Mesenchymal stem cell (in vitro differentiated cells and primary cell): ENCODE results near the gene ENO1.
"Not testable (repeated sequence)": the region's sequence is repeated elsewhere in the genome, so short reads cannot be mapped to it uniquely, and the experiment has no call there.

Experiments used
- DNase-seq: peaks from one replicate; pipeline ENCODE4 v3.0.0-alpha.2; 2013
- H2AFZ ChIP-seq: one replicate; pipeline ENCODE4 v1.6.1; 2013; ENCODE audit warnings: low read depth, mild to moderate bottlenecking, control low read depth, inconsistent platforms, low read length, moderate library complexity
- H2AK5ac ChIP-seq: 2 replicates; pipeline ENCODE4 v1.6.1; 2013; ENCODE audit warnings: low read length, moderate library complexity, mild to moderate bottlenecking, inconsistent platforms; ENCODE audit not compliant: severe bottlenecking
- H2BK120ac ChIP-seq: one replicate; pipeline ENCODE4 v1.6.1; 2013; ENCODE audit warnings: low read depth, mild to moderate bottlenecking, inconsistent platforms, low read length, moderate library complexity
- H2BK12ac ChIP-seq, 2 experiments: one replicate each; pipeline ENCODE4 v1.6.1; 2013; ENCODE audit warnings: inconsistent platforms in 2 of 2, low read length in 2 of 2, mild to moderate bottlenecking in 2 of 2, moderate library complexity in 2 of 2, control low read depth in 1 of 2
- H2BK15ac ChIP-seq: one replicate; pipeline ENCODE4 v1.6.1; 2013; ENCODE audit warnings: mild to moderate bottlenecking, low read depth, inconsistent platforms; ENCODE audit not compliant: poor library complexity, severe bottlenecking
- H2BK5ac ChIP-seq: 2 replicates; pipeline ENCODE4 v1.6.1; 2013; ENCODE audit warnings: low read depth, mild to moderate bottlenecking, low read length, control low read depth, inconsistent platforms; ENCODE audit not compliant: poor library complexity, severe bottlenecking
- H3K14ac ChIP-seq, 2 experiments: one replicate each; pipeline ENCODE4 v1.6.1; 2013; ENCODE audit warnings: inconsistent platforms in 2 of 2, low read length in 2 of 2, control low read depth in 1 of 2, mild to moderate bottlenecking in 1 of 2, moderate library complexity in 1 of 2
- H3K18ac ChIP-seq, 2 experiments: one replicate each; pipeline ENCODE4 v1.6.1; 2013; ENCODE audit warnings: inconsistent platforms in 2 of 2, low read length in 2 of 2, control low read depth in 1 of 2, low read depth in 1 of 2, mild to moderate bottlenecking in 1 of 2
- H3K23ac ChIP-seq, 2 experiments: one replicate each; pipeline ENCODE4 v1.6.1; 2013; ENCODE audit warnings: inconsistent platforms in 2 of 2, low read length in 2 of 2, mild to moderate bottlenecking in 2 of 2, moderate library complexity in 2 of 2, control low read depth in 1 of 2
- H3K27ac ChIP-seq: 2 replicates; pipeline ENCODE4 v1.5.1; 2013; ENCODE audit warnings: mild to moderate bottlenecking, moderate library complexity, low read length, control low read depth, inconsistent platforms; ENCODE audit not compliant: poor library complexity, severe bottlenecking
- H3K27me3 ChIP-seq, 2 experiments: 2 replicates each; pipeline versions ENCODE4 v1.6.1 to v1.7.0; 2013; ENCODE audit warnings: low read length in 2 of 2, mild to moderate bottlenecking in 2 of 2, moderate library complexity in 2 of 2, control low read depth in 1 of 2, inconsistent platforms in 1 of 2; ENCODE audit not compliant: control insufficient read depth in 1 of 2, insufficient read depth in 1 of 2
- H3K36me3 ChIP-seq, 2 experiments: 2 replicates each; pipeline versions ENCODE4 v1.6.1 to v1.7.0; 2013; ENCODE audit warnings: low read length in 2 of 2, control low read depth in 1 of 2, inconsistent platforms in 1 of 2, low read depth in 1 of 2, mild to moderate bottlenecking in 1 of 2; ENCODE audit not compliant: insufficient read depth in 2 of 2, control insufficient read depth in 1 of 2
- H3K4ac ChIP-seq, 2 experiments: one replicate each; pipeline ENCODE4 v1.6.1; 2013; ENCODE audit warnings: inconsistent platforms in 2 of 2, low read length in 2 of 2, mild to moderate bottlenecking in 2 of 2, moderate library complexity in 2 of 2, control low read depth in 1 of 2, low read depth in 1 of 2
- H3K4me1 ChIP-seq: 2 replicates; pipeline ENCODE4 v1.6.1; 2013; ENCODE audit warnings: low read depth, low read length, control low read depth; ENCODE audit not compliant: control insufficient read depth, insufficient read depth
- H3K4me2 ChIP-seq: 2 replicates; pipeline ENCODE4 v1.6.1; 2013; ENCODE audit warnings: low read length, mild to moderate bottlenecking, inconsistent platforms; ENCODE audit not compliant: poor library complexity, severe bottlenecking
- H3K4me3 ChIP-seq, 2 experiments: 2 replicates each; pipeline versions ENCODE4 v1.5.1 to v1.7.0; 2013; ENCODE audit warnings: low read length in 2 of 2, mild to moderate bottlenecking in 2 of 2, control low read depth in 1 of 2, low read depth in 1 of 2; ENCODE audit not compliant: insufficient read depth in 1 of 2
- H3K79me1 ChIP-seq: replicated peaks from 2 replicates; pipeline ENCODE4 v1.6.1; 2013; ENCODE audit warnings: mild to moderate bottlenecking, control low read depth, low read length, inconsistent platforms; ENCODE audit not compliant: poor library complexity, severe bottlenecking
- H3K9ac ChIP-seq: 2 replicates; pipeline ENCODE4 v1.7.0; 2013; ENCODE audit warnings: mild to moderate bottlenecking, low read length, moderate library complexity
- H3K9me3 ChIP-seq: 2 replicates; pipeline ENCODE4 v1.7.0; 2013; ENCODE audit warnings: mild to moderate bottlenecking, low read length; ENCODE audit not compliant: control insufficient read depth
- H4K8ac ChIP-seq: one replicate; pipeline ENCODE4 v1.6.1; 2013; ENCODE audit warnings: inconsistent platforms, mild to moderate bottlenecking, low read length, moderate library complexity
- H4K91ac ChIP-seq: one replicate; pipeline ENCODE4 v1.6.1; 2013; ENCODE audit warnings: mild to moderate bottlenecking, low read length, inconsistent platforms
- WGBS: methylation state at CpG from one replicate; pipeline ENCODE4 v1.1.7; 2013; ENCODE audit warnings: mixed read lengths; 5-methylcytosine and 5-hydroxymethylcytosine counted together

The ENO1 gene

DNA sequence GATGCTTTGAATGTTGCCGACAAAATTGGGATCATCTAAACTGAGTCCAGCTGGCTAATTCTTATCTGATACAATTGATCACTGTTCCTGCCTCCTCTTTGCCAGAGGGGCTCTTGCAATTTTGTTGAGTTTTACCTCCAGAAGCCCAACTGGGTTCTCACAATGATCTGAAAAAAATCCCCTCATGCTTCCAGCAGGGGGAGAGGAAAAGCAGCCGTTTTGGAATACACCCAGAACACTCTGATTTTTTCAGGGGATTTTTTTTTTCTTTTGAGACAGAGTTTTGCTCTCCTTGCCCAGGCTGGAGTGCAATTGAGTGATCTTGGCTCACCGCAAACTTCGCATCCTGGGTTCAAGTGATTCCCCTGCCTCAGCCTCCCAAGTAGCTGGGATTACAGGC, 47.1 kb downstream of the ENO1 start:
- Histone ChIP-seq H4K91ac (no peak overlapping the region), H3K4ac (no peak overlapping the region), H2BK12ac (no peak overlapping the region), H2BK120ac (no peak overlapping the region), H3K79me1 (no peaks in the 10 kb centered on the region), H3K4me1 (no peaks in the 10 kb centered on the region), H3K27ac (no peak overlapping the region), H3K23ac (no peak overlapping the region), H3K18ac (no peak overlapping the region), H2AK5ac (no peak overlapping the region), H3K4me3 (no peak overlapping the region), H2BK15ac (no peak overlapping the region), H3K4me2 (no peak overlapping the region), H3K27me3 (no peaks in the 10 kb centered on the region), H4K8ac (no peak overlapping the region), H3K9ac (no peak overlapping the region), H3K14ac (no peak overlapping the region), H3K9me3 (no peaks in the 10 kb centered on the region), H2AFZ (no peak overlapping the region), H2BK5ac (no peak overlapping the region), H3K36me3 (no peaks in the 10 kb centered on the region)
- DNase-seq, result peak; percentile 40
- 82% methylated on average over 4 of the region's 4 CpGs for WGBS

DNA sequence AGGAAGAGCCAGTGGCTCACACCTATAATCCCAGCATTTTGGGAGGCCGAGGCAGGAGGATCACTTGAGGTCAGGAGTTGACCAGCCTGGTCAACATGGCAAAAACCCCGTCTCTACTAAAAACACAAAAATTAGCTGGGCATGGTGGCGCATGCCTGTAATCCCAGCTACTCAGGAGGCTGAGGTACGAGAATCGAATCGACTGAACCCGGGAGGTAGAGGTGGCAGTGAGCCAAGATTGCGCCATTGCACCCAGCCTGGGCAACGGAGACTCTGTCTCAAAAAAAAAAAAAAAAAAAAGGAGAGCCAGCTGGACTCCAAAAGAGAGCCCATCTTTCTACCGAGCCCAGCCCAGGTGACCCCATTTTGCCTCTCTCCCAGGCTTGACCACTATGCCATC, 47.8 kb downstream of the ENO1 start:
- not testable (repeated sequence) for H2AK5ac ChIP-seq, H3K4me1 ChIP-seq, H2BK15ac ChIP-seq, H3K79me1 ChIP-seq, H3K4me2 ChIP-seq, H3K4me3 ChIP-seq, H3K36me3 ChIP-seq, H3K9ac ChIP-seq, H2BK120ac ChIP-seq, H2BK12ac ChIP-seq, H2AFZ ChIP-seq, DNase-seq, H4K8ac ChIP-seq, H3K18ac ChIP-seq, H2BK5ac ChIP-seq, H3K4ac ChIP-seq, H3K27ac ChIP-seq, H3K23ac ChIP-seq, H3K14ac ChIP-seq, H3K27me3 ChIP-seq, H3K9me3 ChIP-seq, H4K91ac ChIP-seq
- 92% methylated on average over 10 of the region's 10 CpGs for WGBS

DNA sequence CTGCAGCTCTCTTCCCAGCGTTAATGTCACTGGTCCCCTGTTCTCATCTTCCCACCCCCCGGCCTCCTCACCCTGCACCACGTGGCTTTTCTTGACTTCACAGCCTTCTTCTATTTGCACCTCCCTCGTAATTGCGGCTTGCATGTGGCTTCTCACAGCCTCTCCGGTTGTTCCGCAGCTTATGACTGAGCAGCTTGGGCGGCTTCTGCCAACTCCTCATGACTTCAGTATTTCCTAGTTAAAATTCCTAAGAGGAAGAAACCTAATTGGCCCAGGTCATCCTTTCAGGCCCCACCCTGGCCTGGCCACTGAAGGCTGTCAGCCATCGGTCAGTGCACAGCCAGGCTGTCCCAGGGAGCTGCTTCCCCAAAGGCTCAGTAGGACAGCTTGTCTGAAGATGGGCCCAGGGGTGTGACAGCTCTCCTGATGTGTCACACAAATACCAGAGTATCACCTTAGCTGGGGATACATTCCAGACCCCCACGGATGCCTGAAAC, 52.5 kb downstream of the ENO1 start:
- Histone ChIP-seq H3K4ac (peak overlapping the region in 1 of 2 experiments; percentile 81), H2BK120ac (peak overlapping the region; percentile 11), H3K4me1 (peaks cover 9% of the 10 kb centered on the region), H3K36me3 (no peaks in the 10 kb centered on the region), H4K91ac (peak overlapping the region; percentile 75), H2AFZ (peak overlapping the region; percentile 29), H3K27ac (no peak overlapping the region), H3K4me2 (no peak overlapping the region), H2BK5ac (no peak overlapping the region), H3K9me3 (no peaks in the 10 kb centered on the region), H2BK15ac (peak overlapping the region; percentile 23), H3K18ac (peak overlapping the region; percentile 28 to 95), H3K4me3 (peak overlapping the region in 1 of 2 experiments; percentile 34), H2AK5ac (no peak overlapping the region), H4K8ac (peak overlapping the region; percentile 95), H3K23ac (no peak overlapping the region), H3K27me3 (no peaks in the 10 kb centered on the region), H3K14ac (no peak overlapping the region), H2BK12ac (peak overlapping the region; percentile 65 to 98), H3K9ac (peak overlapping the region; percentile 48), H3K79me1 (no peaks in the 10 kb centered on the region)
- peak; percentile 81 for DNase-seq
- WGBS, result 41% methylated on average over 9 of the region's 10 CpGs

GRCh38 chr1:8823295-8823664, 55.2 kb downstream of the ENO1 start:
- H3K4ac ChIP-seq, result peak overlapping the region in 1 of 2 experiments; percentile 4
- no peaks in the 10 kb centered on the region for H3K27me3 ChIP-seq
- H4K91ac ChIP-seq, result peak overlapping the region; percentile 39
- H4K8ac ChIP-seq, result no peak overlapping the region
- H3K18ac ChIP-seq, result peak overlapping the region in 1 of 2 experiments; percentile 33
- no peak overlapping the region for H2AK5ac ChIP-seq
- H3K14ac ChIP-seq, result no peak overlapping the region
- no peak overlapping the region for H3K4me2 ChIP-seq
- peaks cover 10% of the 10 kb centered on the region for H3K4me1 ChIP-seq
- H3K79me1 ChIP-seq, result no peaks in the 10 kb centered on the region
- H3K23ac ChIP-seq, result no peak overlapping the region
- no peak overlapping the region for H2BK5ac ChIP-seq
- peak overlapping the region; percentile 82 for H3K27ac ChIP-seq
- H2BK120ac ChIP-seq, result peak overlapping the region; percentile 73
- peak overlapping the region; percentile 39 for H3K9ac ChIP-seq
- H3K4me3 ChIP-seq, result no peak overlapping the region
- no peak for DNase-seq
- no peaks in the 10 kb centered on the region for H3K36me3 ChIP-seq
- WGBS, result 43% methylated on average over 6 of the region's 6 CpGs
- H2AFZ ChIP-seq, result no peak overlapping the region
- H3K9me3 ChIP-seq, result no peaks in the 10 kb centered on the region
- H2BK15ac ChIP-seq, result peak overlapping the region; percentile 52
- peak overlapping the region in 1 of 2 experiments; percentile 84 for H2BK12ac ChIP-seq
